HG02840 (cell line): ENCODE results near the gene SLMAP.
A peak's percentile ranks its signal among the peaks of the same experiment; 100 is the strongest.

Experiments used
- ATAC-seq: cut with Tn5 transposase; IDR thresholded peaks from one replicate; pipeline ENCODE4 v1.9.1; 2021; ENCODE audit warnings: mild to moderate bottlenecking, moderate library complexity, moderate number of reproducible peaks; ENCODE audit not compliant: unreplicated experiment, low FRiP score

SLMAP gene

GRCh38 chr3:57746156-57747010 lies 9.7 kb upstream of the SLMAP start:
- ATAC-seq, result no peak

- no peak for ATAC-seq
These were observed 6.6 kb upstream of the SLMAP start for GRCh38 chr3:57749542-57749941.

- no peak for ATAC-seq
These were observed 3.8 kb upstream of the SLMAP start for GRCh38 chr3:57752307-57752706.

- no peak for ATAC-seq
These were observed 3.1 kb upstream of the SLMAP start for GRCh38 chr3:57753016-57753415.

- ATAC-seq, result no peak
These were observed 787 bp upstream of the SLMAP start for GRCh38 chr3:57755368-57755675.

GRCh38 chr3:57756528-57757401 lies 656 bp downstream of the SLMAP start:
- peak; percentile 21 for ATAC-seq

- no peak for ATAC-seq
These were observed 1.7 kb downstream of the SLMAP start for GRCh38 chr3:57757642-57758297.

GRCh38 chr3:57758686-57759085 lies 2.6 kb downstream of the SLMAP start:
- ATAC-seq, result no peak

GRCh38 chr3:57764794-57765193 lies 8.7 kb downstream of the SLMAP start:
- ATAC-seq, result no peak

GRCh38 chr3:57768595-57768994 lies 12.5 kb downstream of the SLMAP start:
- no peak for ATAC-seq

- ATAC-seq, result no peak
These were observed 14.1 kb downstream of the SLMAP start for GRCh38 chr3:57770009-57770827.

- ATAC-seq, result no peak
These were observed 16.1 kb downstream of the SLMAP start for GRCh38 chr3:57772251-57772650.

GRCh38 chr3:57777774-57778173 lies 21.7 kb downstream of the SLMAP start:
- no peak for ATAC-seq

GRCh38 chr3:57778494-57778893 lies 22.4 kb downstream of the SLMAP start:
- ATAC-seq, result no peak

GRCh38 chr3:57779666-57780065 lies 23.6 kb downstream of the SLMAP start:
- no peak for ATAC-seq

- no peak for ATAC-seq
These were observed 27.3 kb downstream of the SLMAP start for GRCh38 chr3:57783186-57784088.

GRCh38 chr3:57784089-57784735 lies 28.1 kb downstream of the SLMAP start:
- ATAC-seq, result no peak

- ATAC-seq, result no peak
These were observed 29.3 kb downstream of the SLMAP start for GRCh38 chr3:57785446-57785845.
